ENCODE measurements around the gene XCL2.

DNA sequence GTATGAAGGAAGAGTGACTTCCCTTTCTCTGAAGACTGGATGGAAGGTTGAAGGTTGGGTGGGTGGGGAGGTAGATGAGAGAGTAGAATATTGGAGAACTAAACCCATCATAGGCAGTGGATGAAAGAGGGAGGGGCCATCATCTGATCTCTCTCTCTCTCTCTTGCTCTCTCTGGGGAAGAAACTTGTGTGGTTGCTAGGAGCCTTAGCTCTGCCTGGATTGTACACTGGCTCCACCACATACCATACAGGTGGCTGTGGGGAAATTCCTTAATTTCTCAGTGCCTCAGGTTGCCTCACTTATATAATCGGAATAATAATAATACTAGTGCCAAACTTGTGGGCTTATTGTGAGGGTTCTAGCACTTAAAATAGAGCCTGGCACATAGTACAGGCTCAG, 42.1 kb upstream of the XCL2 start:
- TF ChIP-seq, protein P1, sequence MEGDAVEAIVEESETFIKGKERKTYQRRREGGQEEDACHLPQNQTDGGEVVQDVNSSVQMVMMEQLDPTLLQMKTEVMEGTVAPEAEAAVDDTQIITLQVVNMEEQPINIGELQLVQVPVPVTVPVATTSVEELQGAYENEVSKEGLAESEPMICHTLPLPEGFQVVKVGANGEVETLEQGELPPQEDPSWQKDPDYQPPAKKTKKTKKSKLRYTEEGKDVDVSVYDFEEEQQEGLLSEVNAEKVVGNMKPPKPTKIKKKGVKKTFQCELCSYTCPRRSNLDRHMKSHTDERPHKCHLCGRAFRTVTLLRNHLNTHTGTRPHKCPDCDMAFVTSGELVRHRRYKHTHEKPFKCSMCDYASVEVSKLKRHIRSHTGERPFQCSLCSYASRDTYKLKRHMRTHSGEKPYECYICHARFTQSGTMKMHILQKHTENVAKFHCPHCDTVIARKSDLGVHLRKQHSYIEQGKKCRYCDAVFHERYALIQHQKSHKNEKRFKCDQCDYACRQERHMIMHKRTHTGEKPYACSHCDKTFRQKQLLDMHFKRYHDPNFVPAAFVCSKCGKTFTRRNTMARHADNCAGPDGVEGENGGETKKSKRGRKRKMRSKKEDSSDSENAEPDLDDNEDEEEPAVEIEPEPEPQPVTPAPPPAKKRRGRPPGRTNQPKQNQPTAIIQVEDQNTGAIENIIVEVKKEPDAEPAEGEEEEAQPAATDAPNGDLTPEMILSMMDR (IDR thresholded peaks at IDR 0.05), result no peak
- TF ChIP-seq POLR2AphosphoS5 (IDR thresholded peaks at IDR 0.05), result no peak
- TF ChIP-seq EP300 (IDR thresholded peaks at IDR 0.05), result no peak
- no peak for TF ChIP-seq POLR2A (IDR thresholded peaks at IDR 0.05)

All from stomach (tissue), 4 donors.